Measurements from ENCODE around the gene RAPGEF2.

RAPGEF2 gene

GRCh38 chr4:159337041-159337440 lies 234.2 kb downstream of the RAPGEF2 start:
- DNase-seq = no peak

- no peak for DNase-seq
Measured at GRCh38 chr4:159341522-159341921, 238.6 kb downstream of the RAPGEF2 start.

- no peak for DNase-seq
Measured at GRCh38 chr4:159342374-159342773, 239.5 kb downstream of the RAPGEF2 start.

GRCh38 chr4:159343116-159343515 lies 240.2 kb downstream of the RAPGEF2 start:
- no peak for DNase-seq

GRCh38 chr4:159344877-159345276 lies 242.0 kb downstream of the RAPGEF2 start:
- DNase-seq = no peak

GRCh38 chr4:159346681-159347080 lies 243.8 kb downstream of the RAPGEF2 start:
- DNase-seq = no peak

- no peak for DNase-seq
Measured at GRCh38 chr4:159347813-159348212, 244.9 kb downstream of the RAPGEF2 start.

- no peak for DNase-seq
Measured at GRCh38 chr4:159349332-159349731, 246.5 kb downstream of the RAPGEF2 start.

GRCh38 chr4:159352609-159353008 lies 249.7 kb downstream of the RAPGEF2 start:
- no peak for DNase-seq

- no peak for DNase-seq
Measured at GRCh38 chr4:159353422-159354116, 250.7 kb downstream of the RAPGEF2 start.

- DNase-seq = no peak
Measured at GRCh38 chr4:159355466-159355865, 252.6 kb downstream of the RAPGEF2 start.

- no peak for DNase-seq
Measured at GRCh38 chr4:159357350-159357749, 254.5 kb downstream of the RAPGEF2 start.

GRCh38 chr4:159358226-159358625 lies 255.3 kb downstream of the RAPGEF2 start:
- no peak for DNase-seq

GRCh38 chr4:159360549-159360948 lies 257.7 kb downstream of the RAPGEF2 start:
- DNase-seq = no peak

- no peak for DNase-seq
Measured at GRCh38 chr4:159363361-159363760, 260.5 kb downstream of the RAPGEF2 start.

- no peak for DNase-seq
Measured at GRCh38 chr4:159366966-159367780, 264.3 kb downstream of the RAPGEF2 start.

- DNase-seq = no peak
Measured at GRCh38 chr4:159367781-159368080, 264.9 kb downstream of the RAPGEF2 start.

- no peak for DNase-seq
Measured at GRCh38 chr4:159368320-159368719, 265.4 kb downstream of the RAPGEF2 start.

GRCh38 chr4:159369256-159369655 lies 266.4 kb downstream of the RAPGEF2 start:
- DNase-seq = no peak

- DNase-seq = no peak
Measured at GRCh38 chr4:159370286-159370685, 267.4 kb downstream of the RAPGEF2 start.

GRCh38 chr4:159374749-159375530 lies 272.1 kb downstream of the RAPGEF2 start:
- no peak for DNase-seq

- no peak for DNase-seq
Measured at GRCh38 chr4:159376289-159376688, 273.4 kb downstream of the RAPGEF2 start.

- no peak for DNase-seq
Measured at GRCh38 chr4:159378056-159378616, 275.3 kb downstream of the RAPGEF2 start.
